CD14-positive monocyte (primary cell): ENCODE data around the gene TRAPPC1. TPM values are rescaled to one million over a fixed set of nuclear protein-coding genes. Genes with fewer than 3 reads are reported as not detected.

Experiments
- DNase-seq, 3 donors: peaks; one replicate each; pipeline ENCODE4 v3.0.0-alpha.2; 2011 to 2022
- H2AFZ ChIP-seq: 2 replicates; pipeline ENCODE4 v1.6.0; 2012; ENCODE audit warnings: mild to moderate bottlenecking, low read depth, low read length, inconsistent platforms; ENCODE audit not compliant: insufficient read depth, poor library complexity, severe bottlenecking
- H3K27ac ChIP-seq, 2 donors: 1 replicate in 1 of 2; 2 replicates in 1 of 2; pipeline ENCODE4 v1.5.1; 2012 to 2013; ENCODE audit warnings: low read length in 2 of 2, control low read depth in 1 of 2, inconsistent platforms in 1 of 2, low read depth in 1 of 2, mild to moderate bottlenecking in 1 of 2
- H3K27me3 ChIP-seq, 2 donors: one replicate each; pipeline versions ENCODE4 v1.6.0 to v1.6.1; 2011 to 2013; ENCODE audit warnings: low read length in 2 of 2; ENCODE audit not compliant: control insufficient read depth in 2 of 2, insufficient read depth in 2 of 2
- H3K36me3 ChIP-seq, 2 donors: replicated peaks in 1 of 2; 1 replicate in 1 of 2; 2 replicates in 1 of 2; pipeline versions ENCODE4 v1.5.1 to v1.6.1; 2012 to 2013; ENCODE audit warnings: low read length in 2 of 2, control low read depth in 1 of 2, inconsistent platforms in 1 of 2, mild to moderate bottlenecking in 1 of 2; ENCODE audit not compliant: insufficient read depth in 2 of 2, control insufficient read depth in 1 of 2
- H3K4me1 ChIP-seq, 2 donors: 1 replicate in 1 of 2; 2 replicates in 1 of 2; pipeline versions ENCODE4 v1.5.1 to v1.6.1; 2012 to 2013; ENCODE audit warnings: low read length in 2 of 2, control low read depth in 1 of 2, inconsistent platforms in 1 of 2, mild to moderate bottlenecking in 1 of 2, moderate library complexity in 1 of 2; ENCODE audit not compliant: insufficient read depth in 2 of 2, control insufficient read depth in 1 of 2
- H3K4me2 ChIP-seq: replicated peaks from 2 replicates; pipeline ENCODE3; 2012; ENCODE audit warnings: low read length, moderate library complexity, mild to moderate bottlenecking; ENCODE audit not compliant: poor library complexity, severe bottlenecking; ENCODE audit errors: extremely low read depth
- H3K4me3 ChIP-seq, 3 experiments: fragments of 200-600 bp in 1 of 3; sonication (generic) in 1 of 3; replicated peaks in 1 of 3; 1 replicate in 2 of 3; 2 replicates in 1 of 3; pipeline ENCODE4 v1.5.1; 2011 to 2013; ENCODE audit warnings: low read length in 3 of 3, mild to moderate bottlenecking in 3 of 3, control low read depth in 2 of 3, low read depth in 2 of 3, inconsistent platforms in 1 of 3, moderate library complexity in 1 of 3
- H3K79me2 ChIP-seq: 2 replicates; pipeline ENCODE4 v1.6.0; 2012; ENCODE audit warnings: mild to moderate bottlenecking, control low read depth, inconsistent platforms, low read length, moderate library complexity; ENCODE audit not compliant: insufficient read depth
- H3K9ac ChIP-seq: 2 replicates; pipeline ENCODE4 v1.6.0; 2017; ENCODE audit warnings: low read length, mild to moderate bottlenecking; ENCODE audit not compliant: insufficient read depth, poor library complexity, severe bottlenecking
- H3K9me3 ChIP-seq, 2 donors: replicated peaks in 1 of 2; 1 replicate in 1 of 2; 2 replicates in 1 of 2; pipeline versions ENCODE4 v1.5.1 to v1.6.1; 2012 to 2013; ENCODE audit warnings: low read length in 2 of 2, control low read depth in 1 of 2; ENCODE audit not compliant: control insufficient read depth in 1 of 2, insufficient read depth in 1 of 2
- H4K20me1 ChIP-seq: 2 replicates; pipeline ENCODE4 v1.6.0; 2012; ENCODE audit warnings: mild to moderate bottlenecking, low read length, control low read depth, moderate library complexity; ENCODE audit not compliant: insufficient read depth
- H3K27ac Mint-ChIP-seq, 7 donors: one replicate each; pipeline ENCODE4 v1.8.0; 2020; ENCODE audit warnings: mild to moderate bottlenecking in 7 of 7, mixed read lengths in 7 of 7, moderate library complexity in 6 of 7, inconsistent platforms in 2 of 7
- H3K27me3 Mint-ChIP-seq, 3 donors: one replicate each; pipeline ENCODE4 v1.8.0; 2021 to 2022; ENCODE audit warnings: low read depth in 3 of 3, mild to moderate bottlenecking in 3 of 3, mixed read lengths in 3 of 3, moderate library complexity in 3 of 3, inconsistent platforms in 1 of 3
- H3K36me3 Mint-ChIP-seq, 2 donors: one replicate each; pipeline ENCODE4 v1.8.0; 2020; ENCODE audit warnings: mixed read lengths in 2 of 2, inconsistent platforms in 1 of 2, mild to moderate bottlenecking in 1 of 2
- H3K4me1 Mint-ChIP-seq: one replicate; pipeline ENCODE4 v1.8.0; 2020; ENCODE audit warnings: mild to moderate bottlenecking, mixed read lengths
- H3K4me3 Mint-ChIP-seq, 2 donors: one replicate each; pipeline ENCODE4 v1.8.0; 2020; ENCODE audit warnings: mild to moderate bottlenecking in 2 of 2, mixed read lengths in 2 of 2, moderate library complexity in 1 of 2
- H3K9me3 Mint-ChIP-seq, 7 donors: one replicate each; pipeline ENCODE4 v1.8.0; 2020 to 2022; ENCODE audit warnings: mixed read lengths in 7 of 7, mild to moderate bottlenecking in 6 of 7, moderate library complexity in 6 of 7, inconsistent platforms in 2 of 7
- WGBS: methylation state at CpG from one replicate; pipeline ENCODE4 v1.1.5; 2013; ENCODE audit warnings: missing lambda C conversion rate; ENCODE audit not compliant: insufficient coverage; 5-methylcytosine and 5-hydroxymethylcytosine counted together
- intact Hi-C, 2 donors: fragments of 100-400 bp; cut with micrococcal nuclease; formaldehyde crosslinking; loops; one replicate each; pipeline versions ENCODE4 v1.15.0 to v1.15.1; 2023
- polyA plus RNA-seq, 3 donors: library from polyadenylated mRNA; depleted of rRNA in 1 of 3; unstranded in 2 of 3; stranded (reverse) in 1 of 3; fragments of 300-500 nt in 2 of 3; fragments of >200 nt in 1 of 3; fragmentation: Illumina TruSeq in 2 of 3; gene quantifications; 1 replicate in 2 of 3; 2 replicates in 1 of 3; pipeline ENCODE4 v1.2.3, GENCODE V29; 2012 to 2021
- TF ChIP-seq, protein P1 (sequence below): fragments of 200-600 bp; IDR thresholded peaks from one replicate; pipeline ENCODE4 v1.8.0; 2022; ENCODE audit warnings: antibody characterized with exemption, mild to moderate bottlenecking

TRAPPC1 gene
- polyA plus RNA-seq, 3 donors = 172 to 266 (median 224) TPM

DNA sequence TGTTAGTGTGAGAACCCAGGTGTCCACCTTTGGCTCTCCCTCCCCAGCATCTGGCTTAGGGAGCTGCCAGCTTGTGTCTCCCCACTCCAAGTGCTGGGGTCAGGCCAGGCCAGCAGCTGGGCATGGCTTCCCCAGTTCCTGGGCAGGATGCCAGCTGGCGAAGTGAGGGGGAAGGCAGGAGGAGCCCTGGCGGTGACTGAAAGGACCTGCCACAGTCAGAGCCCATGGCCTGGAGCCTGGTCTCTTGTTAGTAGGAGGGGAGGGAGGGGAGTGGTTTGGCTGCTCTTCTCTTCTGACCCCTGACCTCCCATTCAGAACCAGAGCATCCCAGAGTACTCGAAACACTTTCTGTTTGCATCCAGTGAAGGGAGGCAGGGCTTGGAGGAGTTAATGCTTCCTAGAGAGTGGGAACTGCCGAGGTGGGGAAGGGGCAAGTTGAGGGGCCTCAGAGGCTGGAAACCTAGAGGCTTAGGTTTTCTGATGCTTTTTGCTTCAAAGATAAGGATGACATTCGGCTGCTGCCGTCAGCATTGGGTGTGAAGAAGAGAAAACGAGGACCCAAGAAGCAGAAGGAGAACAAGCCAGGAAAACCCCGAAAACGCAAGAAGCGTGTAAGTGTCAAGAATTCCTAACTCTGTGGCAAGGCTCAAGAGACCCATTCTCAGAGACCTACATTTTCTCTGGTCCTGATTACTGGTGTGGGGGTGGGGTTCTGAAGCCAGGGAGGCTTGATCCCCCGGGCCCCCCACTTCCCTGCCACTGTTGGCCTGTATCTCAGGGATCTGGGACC is 42.4 kb downstream of the TRAPPC1 start:
- peaks cover 53 to 59% of the 10 kb centered on the region in 2 donors for H3K4me1 ChIP-seq
- peaks cover 81% of the 10 kb centered on the region for H3K79me2 ChIP-seq
- peak overlapping the region in 1 of 3 experiments; percentile 98 for H3K4me3 ChIP-seq
- H3K4me1 Mint-ChIP-seq = peaks cover 8% of the 10 kb centered on the region
- H3K27ac Mint-ChIP-seq = peak overlapping the region in 4 of 7 donors; percentile 37 to 92 (median 78)
- no peaks in the 10 kb centered on the region for H3K9me3 Mint-ChIP-seq
- no peaks in the 10 kb centered on the region for H3K9me3 ChIP-seq
- peaks cover 13% of the 10 kb centered on the region for H4K20me1 ChIP-seq
- no peak overlapping the region for H3K4me3 Mint-ChIP-seq
- peaks cover 33 to 41% of the 10 kb centered on the region in 2 donors for H3K36me3 Mint-ChIP-seq
- DNase-seq = peak; percentile 84 to 92 (median 88)
- 34% methylated on average over 4 of the region's 11 CpGs for WGBS
- peak overlapping the region; percentile 99 for H3K4me2 ChIP-seq
- peak overlapping the region; percentile 25 for H3K9ac ChIP-seq
- peaks cover 0 to 1% (median 1%) of the 10 kb centered on the region in 3 donors for H3K27me3 Mint-ChIP-seq
- H2AFZ ChIP-seq = peak overlapping the region; percentile 24
- peak overlapping the region; percentile 17 to 82 for H3K27ac ChIP-seq
- H3K27me3 ChIP-seq = no peaks in the 10 kb centered on the region
- TF ChIP-seq, protein P1, sequence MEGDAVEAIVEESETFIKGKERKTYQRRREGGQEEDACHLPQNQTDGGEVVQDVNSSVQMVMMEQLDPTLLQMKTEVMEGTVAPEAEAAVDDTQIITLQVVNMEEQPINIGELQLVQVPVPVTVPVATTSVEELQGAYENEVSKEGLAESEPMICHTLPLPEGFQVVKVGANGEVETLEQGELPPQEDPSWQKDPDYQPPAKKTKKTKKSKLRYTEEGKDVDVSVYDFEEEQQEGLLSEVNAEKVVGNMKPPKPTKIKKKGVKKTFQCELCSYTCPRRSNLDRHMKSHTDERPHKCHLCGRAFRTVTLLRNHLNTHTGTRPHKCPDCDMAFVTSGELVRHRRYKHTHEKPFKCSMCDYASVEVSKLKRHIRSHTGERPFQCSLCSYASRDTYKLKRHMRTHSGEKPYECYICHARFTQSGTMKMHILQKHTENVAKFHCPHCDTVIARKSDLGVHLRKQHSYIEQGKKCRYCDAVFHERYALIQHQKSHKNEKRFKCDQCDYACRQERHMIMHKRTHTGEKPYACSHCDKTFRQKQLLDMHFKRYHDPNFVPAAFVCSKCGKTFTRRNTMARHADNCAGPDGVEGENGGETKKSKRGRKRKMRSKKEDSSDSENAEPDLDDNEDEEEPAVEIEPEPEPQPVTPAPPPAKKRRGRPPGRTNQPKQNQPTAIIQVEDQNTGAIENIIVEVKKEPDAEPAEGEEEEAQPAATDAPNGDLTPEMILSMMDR = peak; percentile 41
- H3K36me3 ChIP-seq = peaks cover 24 to 41% of the 10 kb centered on the region in 2 donors
- intact Hi-C loops = no loop called here

DNA sequence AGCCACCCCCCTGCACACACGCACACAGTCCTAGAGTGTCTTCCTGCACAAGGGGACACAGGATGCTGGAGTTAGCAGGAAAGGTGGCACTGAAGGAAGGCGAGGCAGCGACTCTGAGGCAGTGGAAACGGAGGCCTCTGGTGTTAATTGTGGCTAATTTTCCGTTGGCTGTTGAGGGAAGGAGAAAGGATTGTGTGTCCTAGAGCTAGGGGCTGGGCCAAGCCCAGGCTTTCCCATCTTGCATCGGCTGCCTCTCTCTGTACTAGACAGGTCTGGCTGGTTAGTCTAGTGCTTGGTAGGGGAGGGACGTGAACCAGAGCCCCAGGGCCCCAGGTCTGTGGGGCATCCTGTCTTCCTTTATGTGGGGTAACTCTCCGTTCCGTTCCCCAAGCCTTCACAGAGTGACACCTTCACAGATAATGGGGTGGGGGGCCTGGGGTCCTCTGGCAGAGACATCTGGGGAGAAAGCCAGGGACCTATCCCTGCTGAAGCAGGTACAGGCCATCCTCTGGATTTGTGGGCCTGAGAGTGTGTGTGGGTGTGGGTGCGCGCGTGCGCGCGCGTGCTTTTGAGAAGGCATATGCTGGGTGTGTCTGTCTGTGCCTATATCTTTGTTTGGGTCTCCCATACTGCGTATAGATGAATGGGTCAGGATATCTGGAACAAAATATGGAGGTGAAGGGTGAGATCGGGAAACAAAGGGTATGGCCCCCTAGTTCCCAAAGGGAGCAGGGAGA is 43.4 kb downstream of the TRAPPC1 start, which contains the start of gene CHD3:
Gene CHD3 (plus strand): TSS at position 606 of the 737 bp plus-strand sequence. CDS start 212 bp downstream, outside the sequence.
- H3K4me3 ChIP-seq = peak within 1 kb of the TSS; percentile 48 to 98 (median 89)
- intact Hi-C loops = no loop called here
- TF ChIP-seq, protein P1 = no peak
- H3K9me3 ChIP-seq = no peaks in the 10 kb centered on the region
- peak within 1 kb of the TSS; percentile 99 for H3K4me2 ChIP-seq
- H2AFZ ChIP-seq = peak within 1 kb of the TSS; percentile 97
- no peaks in the 10 kb centered on the region for H3K27me3 ChIP-seq
- peaks cover 13% of the 10 kb centered on the region for H3K4me1 Mint-ChIP-seq
- H3K9ac ChIP-seq = peak within 1 kb of the TSS; percentile 73
- no peak within 1 kb of the TSS for H3K4me3 Mint-ChIP-seq
- peaks cover 23 to 31% of the 10 kb centered on the region in 2 donors for H3K36me3 Mint-ChIP-seq
- no peak for DNase-seq
- WGBS = 59% methylated on average over 14 of the region's 18 CpGs
- peaks cover 14 to 30% of the 10 kb centered on the region in 2 donors for H3K36me3 ChIP-seq
- H3K9me3 Mint-ChIP-seq = no peaks in the 10 kb centered on the region
- H3K27ac Mint-ChIP-seq = peak within 1 kb of the TSS in 3 of 7 donors; percentile 68 to 92 (median 87)
- H4K20me1 ChIP-seq = peaks cover 13% of the 10 kb centered on the region
- H3K27ac ChIP-seq = peak within 1 kb of the TSS; percentile 79 to 82
- peaks cover 58 to 65% of the 10 kb centered on the region in 2 donors for H3K4me1 ChIP-seq
- peaks cover 84% of the 10 kb centered on the region for H3K79me2 ChIP-seq
- peaks cover 0 to 1% (median 1%) of the 10 kb centered on the region in 3 donors for H3K27me3 Mint-ChIP-seq
